Sciatic nerve (tissue), 2 donors: ENCODE measurements around the gene MCM3AP. TPM values are rescaled to one million over a fixed set of nuclear protein-coding genes. Genes with fewer than 3 reads are reported as not detected.
"Not testable (repeated sequence)": the region's sequence is repeated elsewhere in the genome, so short reads cannot be mapped to it uniquely, and the experiment has no call there.

ENCODE experiments used
- ATAC-seq: fragments of 200-7000 bp; cut with Tn5 transposase; one replicate; pipeline ENCODE4 v1.9.1; 2020; ENCODE audit warnings: mild to moderate bottlenecking, moderate library complexity
- DNase-seq: peaks from one replicate; pipeline ENCODE4 v3.0.0-alpha.2; 2020; ENCODE audit warnings: low spot score
- intact Hi-C: fragments of 100-400 bp; cut with DNase I; formaldehyde crosslinking; loops from one replicate; pipeline ENCODE4 v1.14.2; 2022
- total RNA-seq: library from RNA; stranded (reverse); fragmentation: NEBNext Ultra II Directional; extraction: Animal tissue kit (Norgen Biotek cat#: 25700); gene quantifications from one replicate; pipeline ENCODE4 v1.2.1, GENCODE V29; 2021
- donor health status: DM: no; HTN: no; CAD: no.
- donor health status: DM: no; HTN: no; CAD: no.

The MCM3AP gene
- total RNA-seq, 1 donor from 2014 or later, result 103 TPM

GRCh38 chr21:46226146-46226545, 59.3 kb downstream of the MCM3AP start:
- ATAC-seq, result peak; percentile 49
- DNase-seq, result no peak
- intact Hi-C loops, result no loop called here

- intact Hi-C loops, DNase-seq, ATAC-seq: not testable (repeated sequence)
Observed at GRCh38 chr21:46223661-46224060, 61.8 kb downstream of the MCM3AP start.

GRCh38 chr21:46223217-46223616, 62.2 kb downstream of the MCM3AP start:
- intact Hi-C loops, result no loop called here
- DNase-seq (no peak), ATAC-seq (no peak)

- intact Hi-C loops, result no loop called here
- no peak for DNase-seq
- ATAC-seq, result no peak
Observed at GRCh38 chr21:46222436-46223116, 62.8 kb downstream of the MCM3AP start.

- ATAC-seq (no peak), DNase-seq (no peak)
- intact Hi-C loops, result no loop called here
Observed at GRCh38 chr21:46221664-46222435, 63.6 kb downstream of the MCM3AP start.

GRCh38 chr21:46220847-46221246, 64.6 kb downstream of the MCM3AP start:
- no peak for ATAC-seq
- intact Hi-C loops, result no loop called here
- no peak for DNase-seq

GRCh38 chr21:46220275-46220810, 65.1 kb downstream of the MCM3AP start:
- DNase-seq (no peak), ATAC-seq (no peak)
- intact Hi-C loops, result no loop called here

- ATAC-seq, result no peak
- DNase-seq, result no peak
- intact Hi-C loops, result no loop called here
Observed at GRCh38 chr21:46219591-46220239, 65.7 kb downstream of the MCM3AP start.

GRCh38 chr21:46218906-46219590, 66.4 kb downstream of the MCM3AP start:
- no peak for ATAC-seq
- no peak for DNase-seq
- intact Hi-C loops, result no loop called here

GRCh38 chr21:46217511-46218196, 67.8 kb downstream of the MCM3AP start:
- DNase-seq (no peak), ATAC-seq (no peak)
- intact Hi-C loops, result no loop called here

- intact Hi-C loops, result no loop called here
- ATAC-seq, result no peak
- DNase-seq, result no peak
Observed at GRCh38 chr21:46216132-46216747, 69.2 kb downstream of the MCM3AP start.

- intact Hi-C loops, result no loop called here
- ATAC-seq (no peak), DNase-seq (no peak)
Observed at GRCh38 chr21:46215436-46216131, 69.8 kb downstream of the MCM3AP start.

GRCh38 chr21:46214478-46215340, 70.7 kb downstream of the MCM3AP start:
- no peak for ATAC-seq
- intact Hi-C loops, result no loop called here
- DNase-seq, result no peak

GRCh38 chr21:46213620-46214286, 71.7 kb downstream of the MCM3AP start:
- DNase-seq (no peak), ATAC-seq (no peak)
- intact Hi-C loops, result no loop called here

GRCh38 chr21:46212721-46213484, 72.5 kb downstream of the MCM3AP start:
- intact Hi-C loops, result no loop called here
- ATAC-seq (no peak), DNase-seq (no peak)
